HL-60 (cell line): Measurements from ENCODE around the gene AKT3.

Source experiments
- POLR2AphosphoS5 ChIP-seq: IDR thresholded peaks from 2 replicates; pipeline ENCODE4 v1.6.1; 2012; ENCODE audit warnings: low read depth
- SPI1 ChIP-seq: IDR thresholded peaks from 2 replicates; pipeline ENCODE4 v1.6.1; 2012; ENCODE audit warnings: low read depth, mild to moderate bottlenecking, borderline replicate concordance
- TF ChIP-seq, protein P1 (sequence below): IDR thresholded peaks from one replicate; pipeline ENCODE4 v1.5.1; 2011; ENCODE audit warnings: low read length, control low read depth, inconsistent platforms; ENCODE audit not compliant: insufficient read depth

DNA sequence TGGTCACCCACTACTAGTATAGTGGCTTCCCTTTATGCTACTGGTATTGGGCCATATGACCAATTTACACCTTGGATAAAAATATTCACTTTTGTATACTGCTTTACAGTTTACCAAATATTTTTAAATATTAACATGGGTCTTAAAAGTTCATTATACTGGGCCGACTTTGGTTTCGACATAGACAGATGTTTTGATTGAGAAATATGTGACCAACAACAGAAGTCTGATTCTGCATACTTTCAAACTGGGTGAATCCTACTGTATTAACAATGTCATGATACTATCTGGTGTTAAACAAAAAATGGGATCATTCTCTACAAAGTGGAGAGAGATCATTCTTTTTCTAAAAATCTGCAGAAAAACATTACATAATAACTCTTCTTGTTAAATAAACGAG is 134.8 kb downstream of the AKT3 start:
- TF ChIP-seq, protein P1, sequence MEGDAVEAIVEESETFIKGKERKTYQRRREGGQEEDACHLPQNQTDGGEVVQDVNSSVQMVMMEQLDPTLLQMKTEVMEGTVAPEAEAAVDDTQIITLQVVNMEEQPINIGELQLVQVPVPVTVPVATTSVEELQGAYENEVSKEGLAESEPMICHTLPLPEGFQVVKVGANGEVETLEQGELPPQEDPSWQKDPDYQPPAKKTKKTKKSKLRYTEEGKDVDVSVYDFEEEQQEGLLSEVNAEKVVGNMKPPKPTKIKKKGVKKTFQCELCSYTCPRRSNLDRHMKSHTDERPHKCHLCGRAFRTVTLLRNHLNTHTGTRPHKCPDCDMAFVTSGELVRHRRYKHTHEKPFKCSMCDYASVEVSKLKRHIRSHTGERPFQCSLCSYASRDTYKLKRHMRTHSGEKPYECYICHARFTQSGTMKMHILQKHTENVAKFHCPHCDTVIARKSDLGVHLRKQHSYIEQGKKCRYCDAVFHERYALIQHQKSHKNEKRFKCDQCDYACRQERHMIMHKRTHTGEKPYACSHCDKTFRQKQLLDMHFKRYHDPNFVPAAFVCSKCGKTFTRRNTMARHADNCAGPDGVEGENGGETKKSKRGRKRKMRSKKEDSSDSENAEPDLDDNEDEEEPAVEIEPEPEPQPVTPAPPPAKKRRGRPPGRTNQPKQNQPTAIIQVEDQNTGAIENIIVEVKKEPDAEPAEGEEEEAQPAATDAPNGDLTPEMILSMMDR, result no peak
- TF ChIP-seq SPI1, result no peak
- TF ChIP-seq POLR2AphosphoS5, result no peak
